Bronchial epithelial cell (primary cell): ENCODE measurements around the gene CELA2A. TPM values are rescaled to one million over a fixed set of nuclear protein-coding genes. Genes with fewer than 3 reads are reported as not detected.
A peak's percentile ranks its signal among the peaks of the same experiment; 100 is the strongest.
"Not testable (repeated sequence)": the region's sequence is repeated elsewhere in the genome, so short reads cannot be mapped to it uniquely, and the experiment has no call there.

Source experiments
- DNase-seq: peaks from one replicate; pipeline ENCODE4 v3.0.0-alpha.2; 2010; ENCODE audit warnings: low read depth
- FAIRE-seq: peaks from 2 replicates; lab custom pipeline; 2011; peaks lifted over from hg19 to GRCh38; lab: Jason Lieb, UNC
- H3K27me3 ChIP-seq: 2 replicates; pipeline ENCODE4 v1.5.1; 2011; ENCODE audit warnings: low read length; ENCODE audit not compliant: control insufficient read depth, insufficient read depth
- H3K36me3 ChIP-seq: 2 replicates; pipeline ENCODE4 v1.5.1; 2011; ENCODE audit warnings: low read length; ENCODE audit not compliant: control insufficient read depth, insufficient read depth
- H3K4me3 ChIP-seq: 2 replicates; pipeline ENCODE4 v1.5.1; 2011; ENCODE audit warnings: mild to moderate bottlenecking, low read depth, low read length, control low read depth
- total RNA-seq: library from RNA; depleted of rRNA; stranded (reverse); fragments of >200 nt; gene quantifications from 2 replicates; pipeline ENCODE4 v1.2.1, GENCODE V29; 2014
- TF ChIP-seq, protein P1 (sequence below): IDR thresholded peaks from 2 replicates; pipeline ENCODE4 v1.5.1; 2011; ENCODE audit warnings: mild to moderate bottlenecking, moderate library complexity, low read length, control low read depth, inconsistent platforms; ENCODE audit not compliant: insufficient read depth, severe bottlenecking

CELA2A gene
- total RNA-seq, 1 donor from 2014 or later, result not detected

DNA sequence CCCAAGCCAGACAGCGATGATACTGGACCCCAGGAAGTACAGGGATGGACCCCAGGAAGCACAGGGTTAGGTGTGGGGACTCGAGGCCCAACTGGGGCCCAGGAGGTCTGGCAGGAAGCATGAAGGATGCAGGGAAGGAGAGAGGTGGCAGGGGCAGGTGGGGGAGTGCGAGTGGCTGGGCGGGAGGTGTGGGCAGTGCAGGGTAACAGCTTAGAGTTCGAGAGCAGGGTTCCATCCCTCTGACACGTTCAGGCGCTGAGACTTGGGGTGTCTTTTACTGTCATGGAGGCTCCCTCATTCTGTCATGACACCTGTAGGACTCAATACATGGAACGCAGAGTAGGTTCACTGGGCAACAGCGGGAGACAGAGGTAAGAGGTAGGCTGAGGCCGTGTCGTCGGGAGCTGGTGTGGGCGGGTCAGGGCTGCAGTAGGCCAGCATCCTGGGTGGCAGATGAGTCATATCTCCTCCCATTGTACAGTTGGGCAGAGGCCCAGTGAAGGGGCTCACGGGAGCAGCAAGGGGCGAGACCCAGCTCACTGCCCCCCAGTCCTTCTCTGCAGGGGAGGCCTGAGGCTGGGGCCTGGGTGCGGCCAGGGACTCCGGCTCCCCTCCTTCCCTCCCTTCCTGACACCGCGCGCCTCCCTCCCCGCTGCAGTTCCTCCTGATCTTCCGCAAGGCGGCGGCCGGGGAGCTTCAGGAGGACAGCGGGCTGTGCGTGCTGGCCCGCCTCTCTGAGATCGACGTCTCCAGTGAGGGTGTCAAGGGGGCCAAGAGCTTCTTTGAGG lies 29.8 kb upstream of the CELA2A start:
- DNase-seq (peak; percentile 29), FAIRE-seq (no peak)
- Histone ChIP-seq H3K36me3 (peaks cover 20% of the 10 kb centered on the region), H3K27me3 (no peaks in the 10 kb centered on the region), H3K4me3 (no peak overlapping the region)
- TF ChIP-seq, protein P1, sequence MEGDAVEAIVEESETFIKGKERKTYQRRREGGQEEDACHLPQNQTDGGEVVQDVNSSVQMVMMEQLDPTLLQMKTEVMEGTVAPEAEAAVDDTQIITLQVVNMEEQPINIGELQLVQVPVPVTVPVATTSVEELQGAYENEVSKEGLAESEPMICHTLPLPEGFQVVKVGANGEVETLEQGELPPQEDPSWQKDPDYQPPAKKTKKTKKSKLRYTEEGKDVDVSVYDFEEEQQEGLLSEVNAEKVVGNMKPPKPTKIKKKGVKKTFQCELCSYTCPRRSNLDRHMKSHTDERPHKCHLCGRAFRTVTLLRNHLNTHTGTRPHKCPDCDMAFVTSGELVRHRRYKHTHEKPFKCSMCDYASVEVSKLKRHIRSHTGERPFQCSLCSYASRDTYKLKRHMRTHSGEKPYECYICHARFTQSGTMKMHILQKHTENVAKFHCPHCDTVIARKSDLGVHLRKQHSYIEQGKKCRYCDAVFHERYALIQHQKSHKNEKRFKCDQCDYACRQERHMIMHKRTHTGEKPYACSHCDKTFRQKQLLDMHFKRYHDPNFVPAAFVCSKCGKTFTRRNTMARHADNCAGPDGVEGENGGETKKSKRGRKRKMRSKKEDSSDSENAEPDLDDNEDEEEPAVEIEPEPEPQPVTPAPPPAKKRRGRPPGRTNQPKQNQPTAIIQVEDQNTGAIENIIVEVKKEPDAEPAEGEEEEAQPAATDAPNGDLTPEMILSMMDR, result no peak

DNA sequence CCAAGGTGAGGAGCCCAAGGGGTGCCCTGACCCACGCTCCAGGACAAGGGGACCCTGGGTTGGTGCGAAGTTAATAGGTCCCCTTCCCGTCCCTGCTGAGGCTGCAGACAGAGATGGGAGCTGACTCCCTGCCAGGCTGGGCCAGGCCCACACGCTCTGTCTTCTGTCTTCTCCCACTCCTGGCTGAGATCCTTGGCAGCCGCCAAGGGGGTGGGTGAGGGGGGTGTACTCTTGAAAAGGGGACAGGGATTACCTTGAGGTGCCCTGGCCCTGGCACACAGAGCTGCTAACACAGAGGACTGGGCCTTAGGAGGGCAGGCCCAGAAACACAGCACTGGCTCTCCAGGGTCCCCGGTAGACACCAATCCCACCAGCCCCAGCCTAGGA lies 29.3 kb upstream of the CELA2A start:
- FAIRE-seq, result no peak
- Histone ChIP-seq H3K4me3 (no peak overlapping the region), H3K27me3 (no peaks in the 10 kb centered on the region), H3K36me3 (peaks cover 20% of the 10 kb centered on the region)
- TF ChIP-seq, protein P1, result no peak
- no peak for DNase-seq

DNA sequence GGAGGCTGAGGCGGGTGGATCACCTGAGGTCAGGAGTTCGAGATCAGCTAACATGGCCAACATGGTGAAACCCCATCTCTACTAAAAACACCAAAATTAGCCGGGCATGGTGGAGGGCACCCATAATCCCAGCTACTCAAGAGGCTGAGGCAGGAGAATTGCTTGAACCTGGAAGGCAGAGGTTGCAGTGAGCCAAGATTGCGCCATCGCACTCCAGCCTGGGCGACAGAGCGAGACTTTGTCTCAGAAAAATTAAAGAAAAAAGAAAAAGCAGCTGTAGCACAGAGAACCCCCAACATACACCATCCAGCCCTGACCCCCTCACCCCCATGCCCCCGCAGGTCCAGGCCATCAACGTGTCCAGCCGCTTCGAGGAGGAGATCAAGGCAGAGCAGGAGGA lies 28.3 kb upstream of the CELA2A start:
- peaks cover 18% of the 10 kb centered on the region for H3K36me3 ChIP-seq
- not testable (repeated sequence) for FAIRE-seq, DNase-seq, H3K4me3 ChIP-seq, H3K27me3 ChIP-seq

DNA sequence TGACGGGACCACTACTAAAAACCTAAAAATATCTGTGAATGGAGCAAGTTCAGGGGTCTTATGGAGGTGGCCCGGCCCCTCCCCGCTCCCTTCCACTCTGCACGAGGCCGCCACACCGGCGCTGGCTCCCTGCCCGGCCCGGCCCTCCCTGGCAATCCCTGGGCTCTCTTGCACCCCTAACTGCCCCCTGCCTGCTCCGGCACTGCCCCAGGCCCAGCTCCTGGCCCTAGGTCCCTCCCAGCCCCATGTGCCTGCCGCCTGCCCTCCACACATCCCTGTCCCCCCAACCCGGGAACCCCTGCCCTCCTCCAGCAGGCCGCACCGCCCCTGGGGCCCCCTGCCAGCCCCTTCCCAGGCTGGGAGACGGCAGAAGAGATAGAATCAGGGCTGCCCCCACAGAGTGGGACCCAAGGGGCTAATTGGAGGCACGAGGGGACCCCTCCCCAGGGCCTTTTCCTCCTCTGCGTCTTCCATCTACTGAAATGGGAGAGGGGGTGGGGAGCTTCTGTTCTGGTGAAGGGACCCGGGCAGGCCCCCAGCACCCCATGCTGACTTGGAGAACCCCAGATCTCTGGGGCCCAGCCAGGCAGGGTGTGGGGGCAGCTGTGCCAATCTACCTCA lies 27.6 kb upstream of the CELA2A start:
- Histone ChIP-seq H3K27me3 (no peaks in the 10 kb centered on the region), H3K4me3 (no peak overlapping the region), H3K36me3 (peaks cover 17% of the 10 kb centered on the region)
- FAIRE-seq, result no peak
- no peak for DNase-seq
- TF ChIP-seq, protein P1, result no peak

DNA sequence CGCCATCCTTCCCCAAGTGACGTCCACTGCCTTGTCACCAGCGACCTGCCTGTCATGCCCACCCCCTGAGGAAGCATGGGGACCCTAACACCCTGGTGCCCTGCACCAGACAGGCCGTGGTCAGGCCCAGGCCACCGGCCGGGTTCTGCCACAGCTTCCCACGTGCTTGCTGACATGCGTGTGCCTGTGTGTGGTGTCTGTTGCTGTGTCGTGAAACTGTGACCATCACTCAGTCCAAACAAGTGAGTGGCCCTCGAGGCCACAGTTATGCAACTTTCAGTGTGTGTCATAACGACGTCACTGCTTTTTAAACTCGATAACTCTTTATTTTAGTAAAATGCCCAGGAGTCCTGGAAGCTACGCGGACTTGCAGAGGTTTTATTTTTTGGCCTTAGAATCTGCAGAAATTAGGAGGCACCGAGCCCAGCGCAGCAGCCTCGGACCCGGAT lies 26.8 kb upstream of the CELA2A start:
- peak; percentile 80 for DNase-seq
- FAIRE-seq, result no peak
- H3K4me3 ChIP-seq, result no peak overlapping the region
- peaks cover 16% of the 10 kb centered on the region for H3K36me3 ChIP-seq
- TF ChIP-seq, protein P1, result no peak
- H3K27me3 ChIP-seq, result no peaks in the 10 kb centered on the region

DNA sequence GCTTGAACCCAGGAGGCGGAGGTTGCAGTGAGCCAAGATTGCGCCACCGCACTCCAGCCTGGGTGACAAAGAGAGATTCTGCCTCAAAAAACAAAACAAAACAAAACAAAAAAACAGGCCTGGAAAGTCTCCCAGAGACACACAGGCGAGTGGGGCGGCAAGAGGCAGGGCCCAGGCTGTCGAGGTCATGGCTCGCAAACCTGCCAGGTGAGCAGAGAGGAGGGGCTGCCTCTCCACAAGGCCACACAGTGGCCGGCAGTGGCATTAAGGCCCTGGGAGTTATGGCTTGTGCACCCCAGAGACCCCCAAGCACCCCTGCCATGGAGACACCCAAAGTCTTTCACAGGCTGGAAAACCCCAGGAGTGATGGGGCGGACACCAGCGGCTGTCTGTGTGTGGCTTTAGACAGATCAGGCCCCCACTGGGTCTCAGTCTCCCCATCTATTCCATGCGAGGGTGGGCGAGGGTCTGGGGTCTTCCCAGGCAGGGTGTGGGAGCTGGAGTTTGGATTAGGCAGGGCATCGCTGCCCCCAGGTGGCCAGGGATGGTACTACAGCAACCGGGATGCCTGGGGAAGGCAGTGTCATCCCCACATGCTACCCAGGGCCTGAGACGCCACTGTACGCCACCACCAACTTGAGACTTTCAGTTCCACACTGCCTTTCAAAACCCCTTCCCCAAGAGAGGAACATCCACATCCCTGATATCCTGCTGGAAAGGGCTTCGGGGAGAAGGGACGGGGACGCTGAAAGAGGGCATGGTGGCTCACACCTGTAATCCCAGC lies 25.6 kb upstream of the CELA2A start:
- FAIRE-seq (peak; percentile 58), DNase-seq (peak; percentile 29)
- Histone ChIP-seq H3K27me3 (no peaks in the 10 kb centered on the region), H3K36me3 (peaks cover 14% of the 10 kb centered on the region), H3K4me3 (no peak overlapping the region)
- TF ChIP-seq, protein P1, result peak; percentile 96
